ENCODE measurements around the gene PPP3R1. TPM values are rescaled to one million over a fixed set of nuclear protein-coding genes. Genes with fewer than 3 reads are reported as not detected.

Gene PPP3R1
- total and polyA plus RNA-seq, 10 of the 15 experiments (the other 5 are each of a cell fraction or from before 2014, with no cell fraction given), result 1.5 to 61.0 (median 15.8) TPM

DNA sequence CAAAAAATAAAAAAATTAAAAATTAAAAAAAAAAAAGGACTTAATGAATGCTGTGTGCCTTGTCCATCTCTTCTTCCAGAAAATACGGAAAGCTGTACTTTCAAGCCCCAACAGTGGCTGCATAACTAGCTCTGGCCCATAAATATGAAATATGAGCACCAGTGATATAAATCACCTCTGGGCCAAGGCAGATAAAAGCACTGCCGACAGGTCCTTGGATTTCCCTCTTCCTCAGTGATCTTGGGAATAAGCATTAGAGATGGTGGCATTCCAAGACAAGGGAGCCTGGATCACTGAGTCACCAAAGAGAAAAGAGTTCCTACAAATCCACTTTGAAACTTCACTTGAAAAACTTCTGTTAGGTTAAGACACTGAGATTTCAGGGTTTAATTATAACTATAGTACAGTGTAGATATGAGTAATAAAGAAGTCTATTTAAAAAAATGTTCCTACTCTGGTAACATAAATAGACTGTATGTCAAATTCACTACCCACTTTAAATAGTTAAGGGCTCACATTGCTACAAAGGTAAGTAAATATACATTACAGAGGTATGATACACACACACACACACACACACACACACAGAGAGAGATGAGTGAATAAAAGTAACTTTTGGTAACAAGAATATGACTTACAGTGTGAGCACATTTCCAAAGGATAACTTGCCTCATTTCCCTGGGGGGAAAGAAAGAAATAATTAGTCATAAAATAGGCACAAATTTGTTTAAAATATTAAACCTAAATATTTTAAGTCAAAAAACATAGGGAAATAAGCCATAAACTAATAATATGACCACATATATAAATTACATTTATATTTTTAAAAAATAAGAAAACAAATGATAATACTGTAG is 35.6 kb downstream of the PPP3R1 start (continued):
- TF ChIP-seq, protein P1, sequence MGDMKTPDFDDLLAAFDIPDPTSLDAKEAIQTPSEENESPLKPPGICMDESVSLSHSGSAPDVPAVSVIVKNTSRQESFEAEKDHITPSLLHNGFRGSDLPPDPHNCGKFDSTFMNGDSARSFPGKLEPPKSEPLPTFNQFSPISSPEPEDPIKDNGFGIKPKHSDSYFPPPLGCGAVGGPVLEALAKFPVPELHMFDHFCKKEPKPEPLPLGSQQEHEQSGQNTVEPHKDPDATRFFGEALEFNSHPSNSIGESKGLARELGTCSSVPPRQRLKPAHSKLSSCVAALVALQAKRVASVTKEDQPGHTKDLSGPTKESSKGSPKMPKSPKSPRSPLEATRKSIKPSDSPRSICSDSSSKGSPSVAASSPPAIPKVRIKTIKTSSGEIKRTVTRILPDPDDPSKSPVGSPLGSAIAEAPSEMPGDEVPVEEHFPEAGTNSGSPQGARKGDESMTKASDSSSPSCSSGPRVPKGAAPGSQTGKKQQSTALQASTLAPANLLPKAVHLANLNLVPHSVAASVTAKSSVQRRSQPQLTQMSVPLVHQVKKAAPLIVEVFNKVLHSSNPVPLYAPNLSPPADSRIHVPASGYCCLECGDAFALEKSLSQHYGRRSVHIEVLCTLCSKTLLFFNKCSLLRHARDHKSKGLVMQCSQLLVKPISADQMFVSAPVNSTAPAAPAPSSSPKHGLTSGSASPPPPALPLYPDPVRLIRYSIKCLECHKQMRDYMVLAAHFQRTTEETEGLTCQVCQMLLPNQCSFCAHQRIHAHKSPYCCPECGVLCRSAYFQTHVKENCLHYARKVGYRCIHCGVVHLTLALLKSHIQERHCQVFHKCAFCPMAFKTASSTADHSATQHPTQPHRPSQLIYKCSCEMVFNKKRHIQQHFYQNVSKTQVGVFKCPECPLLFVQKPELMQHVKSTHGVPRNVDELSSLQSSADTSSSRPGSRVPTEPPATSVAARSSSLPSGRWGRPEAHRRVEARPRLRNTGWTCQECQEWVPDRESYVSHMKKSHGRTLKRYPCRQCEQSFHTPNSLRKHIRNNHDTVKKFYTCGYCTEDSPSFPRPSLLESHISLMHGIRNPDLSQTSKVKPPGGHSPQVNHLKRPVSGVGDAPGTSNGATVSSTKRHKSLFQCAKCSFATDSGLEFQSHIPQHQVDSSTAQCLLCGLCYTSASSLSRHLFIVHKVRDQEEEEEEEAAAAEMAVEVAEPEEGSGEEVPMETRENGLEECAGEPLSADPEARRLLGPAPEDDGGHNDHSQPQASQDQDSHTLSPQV (IDR thresholded peaks at IDR 0.05), result no peak
- TF ChIP-seq SPI1 (IDR thresholded peaks at IDR 0.05; ENCODE audit: borderline replicate concordance, insufficient read depth, low read depth, low read length), result no peak

GRCh38 chr2:68214381-68214780 is 38.0 kb downstream of the PPP3R1 start:
- intact Hi-C loops (cut with micrococcal nuclease; ENCODE audit: unreplicated experiment), result no loop called here
- no peak overlapping the region for H3K4me2 ChIP-seq (ENCODE audit: control insufficient read depth, insufficient read depth)
- no peaks in the 10 kb centered on the region for H4K20me1 ChIP-seq (ENCODE audit: control insufficient read depth, insufficient read depth)
- POLR2A ChIA-PET, result no interaction called here
- WGBS (ENCODE audit: insufficient coverage, insufficient replicate concordance, low lambda C conversion rate, missing lambda C conversion rate), result 0% methylated on average over 5 of the region's 5 CpGs
- peak overlapping the region; percentile 31; the same call in 1 of the 2 replicates for H3K4me3 ChIP-seq
- H3K36me3 ChIP-seq (ENCODE audit: control insufficient read depth in 2 of 2, insufficient read depth in 2 of 2, low read length in 1 of 2), result peaks cover 0 to 5% of the 10 kb centered on the region in 2 experiments; a peak in 3 of 4 replicates
- SMC1A ChIA-PET (ENCODE audit: uncharacterized antibody, unreplicated experiment), result interaction anchor here (0.5 to 2.5 kb wide), 11 partner anchors 10 to 151 kb away, joined by 3 to 8 read pairs (median 3); no protein-coding TSS in a partner anchor
- peak; percentile 88 for ATAC-seq
- RAD21 ChIA-PET (ENCODE audit: unreplicated experiment), result interaction anchor here (0.8 to 1.3 kb wide), 3 partner anchors 13 to 225 kb away, joined by 3 to 4 read pairs (median 3); no protein-coding TSS in a partner anchor
- peaks cover 48% of the 10 kb centered on the region for H3K4me1 ChIP-seq (ENCODE audit: control insufficient read depth, insufficient read depth, low read length)
- peaks cover 78% of the 10 kb centered on the region for H3K79me2 ChIP-seq (ENCODE audit: control insufficient read depth, insufficient read depth, low read length)
- CTCF ChIA-PET, result interaction anchor here (0.8 to 2.2 kb wide), 3 partner anchors 11 to 30 kb away, joined by 3 to 7 read pairs (median 4); no protein-coding TSS in a partner anchor
- in situ Hi-C loops (cut with MboI), result no loop called here
- FAIRE-seq, result peak; percentile 49
- BruUV-seq (replicated peaks), result no TSS peak
- H3K27ac ChIP-seq (ENCODE audit: control insufficient read depth, insufficient read depth), result peak overlapping the region; percentile 20; the same call in 1 of the 2 replicates
- H3K9me3 ChIP-seq (replicated peaks; ENCODE audit: control insufficient read depth, insufficient read depth, low read length), result no peaks in the 10 kb centered on the region
- H2AFZ ChIP-seq (ENCODE audit: control insufficient read depth, low read depth, low read length), result no peak overlapping the region
- H3K9ac ChIP-seq (ENCODE audit: control insufficient read depth, insufficient read depth, low read length), result no peak overlapping the region
- peak; percentile 36 for DNase-seq (ENCODE audit: low read depth, low spot score)
- no peaks in the 10 kb centered on the region for H3K27me3 ChIP-seq (replicated peaks in 1 of 2; ENCODE audit: control insufficient read depth in 2 of 2, insufficient read depth in 2 of 2, low read length in 1 of 2)
- TF ChIP-seq, protein P2, sequence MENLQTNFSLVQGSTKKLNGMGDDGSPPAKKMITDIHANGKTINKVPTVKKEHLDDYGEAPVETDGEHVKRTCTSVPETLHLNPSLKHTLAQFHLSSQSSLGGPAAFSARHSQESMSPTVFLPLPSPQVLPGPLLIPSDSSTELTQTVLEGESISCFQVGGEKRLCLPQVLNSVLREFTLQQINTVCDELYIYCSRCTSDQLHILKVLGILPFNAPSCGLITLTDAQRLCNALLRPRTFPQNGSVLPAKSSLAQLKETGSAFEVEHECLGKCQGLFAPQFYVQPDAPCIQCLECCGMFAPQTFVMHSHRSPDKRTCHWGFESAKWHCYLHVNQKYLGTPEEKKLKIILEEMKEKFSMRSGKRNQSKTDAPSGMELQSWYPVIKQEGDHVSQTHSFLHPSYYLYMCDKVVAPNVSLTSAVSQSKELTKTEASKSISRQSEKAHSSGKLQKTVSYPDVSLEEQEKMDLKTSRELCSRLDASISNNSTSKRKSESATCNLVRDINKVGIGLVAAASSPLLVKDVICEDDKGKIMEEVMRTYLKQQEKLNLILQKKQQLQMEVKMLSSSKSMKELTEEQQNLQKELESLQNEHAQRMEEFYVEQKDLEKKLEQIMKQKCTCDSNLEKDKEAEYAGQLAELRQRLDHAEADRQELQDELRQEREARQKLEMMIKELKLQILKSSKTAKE (IDR thresholded peaks at IDR 0.05; ENCODE audit: low read depth, poor library complexity, severe bottlenecking), result peak; percentile 99
- TF ChIP-seq CREM (IDR thresholded peaks at IDR 0.05; ENCODE audit: low read depth) (peak; percentile 75), MEF2B (IDR thresholded peaks at IDR 0.05; ENCODE audit: partially characterized antibody, poor library complexity, severe bottlenecking) (peak; percentile 83), FOXM1 (IDR thresholded peaks at IDR 0.05; ENCODE audit: low read depth, low read length) (peak; percentile 67; the same call in 1 of the 2 replicates), CBX5 (IDR thresholded peaks at IDR 0.05; ENCODE audit: low read depth) (0 out of 2 replicates have a peak, but pooled peaks have one; percentile 36), EGR1 (IDR thresholded peaks at IDR 0.05; ENCODE audit: borderline replicate concordance in 1 of 2, low read depth in 2 of 2, low read length in 2 of 2) (no peak), POU2F2 (IDR thresholded peaks at IDR 0.05; ENCODE audit: borderline replicate concordance, low read depth, low read length) (peak; percentile 84; the same call in 1 of the 3 replicates), JUNB (IDR thresholded peaks at IDR 0.05) (peak; percentile 71), CEBPB (IDR thresholded peaks at IDR 0.05; ENCODE audit: borderline replicate concordance in 1 of 2, low read depth in 2 of 2, low read length in 2 of 2) (peak in 1 of 2 experiments; percentile 80; a peak in 1 of 4 replicates)
- TF ChIP-seq, protein P3, sequence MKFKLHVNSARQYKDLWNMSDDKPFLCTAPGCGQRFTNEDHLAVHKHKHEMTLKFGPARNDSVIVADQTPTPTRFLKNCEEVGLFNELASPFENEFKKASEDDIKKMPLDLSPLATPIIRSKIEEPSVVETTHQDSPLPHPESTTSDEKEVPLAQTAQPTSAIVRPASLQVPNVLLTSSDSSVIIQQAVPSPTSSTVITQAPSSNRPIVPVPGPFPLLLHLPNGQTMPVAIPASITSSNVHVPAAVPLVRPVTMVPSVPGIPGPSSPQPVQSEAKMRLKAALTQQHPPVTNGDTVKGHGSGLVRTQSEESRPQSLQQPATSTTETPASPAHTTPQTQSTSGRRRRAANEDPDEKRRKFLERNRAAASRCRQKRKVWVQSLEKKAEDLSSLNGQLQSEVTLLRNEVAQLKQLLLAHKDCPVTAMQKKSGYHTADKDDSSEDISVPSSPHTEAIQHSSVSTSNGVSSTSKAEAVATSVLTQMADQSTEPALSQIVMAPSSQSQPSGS (IDR thresholded peaks at IDR 0.05; ENCODE audit: low read length), result peak; percentile 85

Data from GM12878 (cell line).